HG03064 (cell line): ENCODE results near the gene FOXA1.

Experiments used
- ATAC-seq: cut with Tn5 transposase; IDR thresholded peaks from one replicate; pipeline ENCODE4 v1.9.1; 2021; ENCODE audit warnings: low read depth; ENCODE audit not compliant: unreplicated experiment

Gene FOXA1

GRCh38 chr14:37594971-37595808 lies at the start of gene FOXA1, which contains the start of gene TTC6:
Gene FOXA1, minus strand, starts transcription at chr14:37595249. Its CDS starts 277 bp downstream, at chr14:37594972.
Gene TTC6, plus strand, starts transcription at chr14:37595629. Its CDS starts 26,436 bp downstream, at chr14:37622065.
- no peak for ATAC-seq

GRCh38 chr14:37643701-37644100 lies 48.7 kb upstream of the FOXA1 start:
- ATAC-seq, result no peak

DNA sequence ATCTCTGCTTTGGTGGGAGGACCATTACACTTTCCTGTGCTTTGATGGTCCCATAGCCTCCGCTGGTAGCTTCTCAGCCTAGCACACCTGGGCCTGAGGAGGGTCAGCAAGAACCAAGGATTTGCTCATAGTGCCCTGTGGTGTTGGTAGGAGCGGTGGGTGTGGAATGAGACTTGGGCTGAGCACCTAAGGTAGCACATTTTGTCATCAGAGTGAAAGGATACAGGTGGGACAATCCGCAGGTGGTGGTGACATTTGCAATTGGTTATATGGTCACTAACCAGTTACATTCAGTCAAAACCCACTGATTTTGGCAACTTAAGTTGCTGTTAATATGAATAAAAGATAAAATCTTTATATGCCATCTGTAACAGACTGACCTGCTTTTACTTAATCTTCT lies 47.1 kb upstream of the FOXA1 start:
- no peak for ATAC-seq

- no peak for ATAC-seq
Observed at GRCh38 chr14:37641117-37641516, 46.1 kb upstream of the FOXA1 start.

GRCh38 chr14:37638599-37638998 lies 43.5 kb upstream of the FOXA1 start:
- ATAC-seq, result no peak

DNA sequence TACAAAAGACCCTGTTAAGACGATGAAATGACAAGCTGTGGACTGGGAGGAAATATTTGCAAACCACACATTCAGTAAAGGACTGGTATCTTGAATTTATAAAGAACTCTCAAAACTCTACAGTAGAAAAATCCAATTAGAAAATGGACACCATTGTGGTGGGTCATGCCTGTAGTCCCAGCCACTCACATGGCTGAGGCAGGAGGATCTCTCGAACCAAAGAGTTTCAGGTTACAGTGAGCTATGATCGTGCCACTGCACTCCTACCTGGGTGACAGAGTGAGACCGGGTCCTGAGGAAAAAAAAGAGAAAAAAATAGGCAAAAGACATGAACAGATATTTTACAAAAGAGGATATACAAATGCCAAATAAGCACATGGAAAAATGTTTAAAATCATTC lies 42.3 kb upstream of the FOXA1 start:
- no peak for ATAC-seq

DNA sequence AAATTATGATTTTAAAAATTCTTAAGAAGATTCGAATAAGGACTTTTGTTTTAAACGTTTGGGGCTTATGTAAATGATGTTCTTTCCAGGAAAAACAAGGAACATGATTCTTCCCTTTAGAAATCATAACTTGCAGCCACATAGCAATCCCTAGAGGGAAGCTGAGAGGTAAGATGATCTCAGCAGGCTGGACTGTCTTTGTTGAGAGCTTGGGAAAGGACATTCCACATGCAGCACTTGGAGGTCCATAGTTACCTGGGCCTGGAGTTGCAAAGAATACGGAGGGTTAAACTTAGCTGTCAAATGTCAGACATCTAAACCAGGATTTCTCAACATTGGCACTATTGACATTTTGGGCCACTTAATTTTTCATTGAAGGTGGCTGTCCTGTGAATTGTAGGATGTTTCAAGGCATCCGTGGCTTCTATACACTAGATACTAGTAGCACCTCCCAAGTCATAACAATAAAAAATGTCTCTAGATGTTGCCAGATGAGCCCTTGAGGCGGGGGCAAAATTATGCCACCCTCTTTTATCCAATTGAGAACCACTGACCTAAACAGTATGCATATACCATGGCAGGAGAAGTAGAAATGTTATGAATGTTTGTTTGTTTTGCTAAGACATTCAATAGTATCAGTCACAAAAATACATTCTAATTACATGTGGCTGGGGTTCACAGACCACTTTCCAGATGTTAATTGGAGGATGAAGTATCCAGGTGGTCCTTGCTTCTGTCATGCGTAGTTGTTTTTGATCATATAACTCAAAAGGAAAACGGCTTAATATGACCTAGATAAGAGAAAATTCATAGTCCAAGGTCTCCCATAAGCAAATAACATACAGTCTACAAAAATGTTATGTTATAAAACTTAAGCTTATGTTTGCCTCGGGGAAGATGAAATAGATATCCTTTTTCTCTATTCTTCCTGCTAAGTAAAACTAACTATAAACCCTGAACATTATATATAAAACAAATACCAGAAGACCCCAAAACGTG lies 30.8 kb upstream of the FOXA1 start:
- ATAC-seq, result no peak

DNA sequence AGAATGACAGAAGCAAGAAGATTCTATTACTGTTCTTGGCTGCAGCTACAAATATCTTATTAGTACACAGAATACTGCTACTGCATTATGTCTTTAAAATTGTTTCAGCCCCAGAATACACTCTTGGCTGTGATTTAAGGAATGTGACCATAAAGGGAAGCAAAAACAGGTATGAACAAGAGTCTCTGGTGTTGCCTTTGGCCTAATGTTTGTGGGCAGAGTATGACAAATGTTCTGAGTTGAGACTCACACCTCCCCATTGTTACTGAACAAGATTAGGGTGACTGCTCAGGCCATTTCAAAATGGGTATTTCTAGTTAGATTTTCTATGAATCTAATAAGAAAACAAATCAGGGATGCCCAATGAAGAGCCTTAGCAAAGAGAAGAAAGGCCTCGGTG lies 28.9 kb upstream of the FOXA1 start:
- ATAC-seq, result no peak

DNA sequence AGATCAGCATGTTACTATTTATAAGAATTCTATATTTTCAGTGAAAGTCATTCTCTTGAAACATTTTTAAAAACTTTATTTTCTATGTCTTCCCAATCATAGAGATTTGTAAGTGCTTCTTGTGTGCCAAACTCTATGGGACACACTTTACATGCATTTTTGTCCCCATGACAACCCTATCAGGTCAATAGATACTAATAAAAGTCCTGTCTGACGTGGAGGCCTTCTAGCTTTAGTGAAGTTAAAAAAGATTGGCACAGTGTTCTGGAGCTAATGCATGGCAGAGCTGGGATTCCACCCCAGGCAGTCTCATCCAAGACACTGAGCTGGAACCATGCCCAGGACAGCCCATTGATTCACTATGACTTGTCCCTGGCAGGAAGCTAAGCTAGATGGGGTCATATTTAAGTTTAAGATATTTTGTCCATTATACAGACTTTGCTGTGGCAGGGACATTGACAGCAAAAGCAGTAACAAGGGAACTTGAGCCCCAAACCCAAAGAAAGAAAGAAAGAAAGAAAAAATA lies 28.4 kb upstream of the FOXA1 start:
- ATAC-seq, result no peak

- ATAC-seq, result no peak
Observed at GRCh38 chr14:37622231-37622923, 27.3 kb upstream of the FOXA1 start.

DNA sequence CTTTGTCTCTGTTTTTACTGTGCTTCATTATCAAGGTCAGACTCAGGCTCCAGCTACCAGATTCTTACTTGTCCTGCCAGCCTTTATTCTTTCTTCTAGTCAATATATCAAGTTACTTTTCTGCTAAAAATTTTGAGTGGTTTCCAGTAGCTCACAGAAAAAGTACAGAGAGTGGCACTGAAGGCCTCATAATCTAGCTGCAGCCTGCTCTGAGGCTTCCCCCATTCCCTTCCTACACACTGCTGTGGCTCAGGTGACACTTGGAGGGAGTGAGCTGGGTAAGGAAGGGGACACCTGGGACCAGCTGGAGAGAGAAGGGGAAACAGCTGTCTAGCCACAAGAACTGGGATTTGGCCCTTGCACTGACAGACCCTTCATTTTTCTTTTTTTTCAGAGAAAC lies 25.8 kb upstream of the FOXA1 start:
- ATAC-seq, result no peak

DNA sequence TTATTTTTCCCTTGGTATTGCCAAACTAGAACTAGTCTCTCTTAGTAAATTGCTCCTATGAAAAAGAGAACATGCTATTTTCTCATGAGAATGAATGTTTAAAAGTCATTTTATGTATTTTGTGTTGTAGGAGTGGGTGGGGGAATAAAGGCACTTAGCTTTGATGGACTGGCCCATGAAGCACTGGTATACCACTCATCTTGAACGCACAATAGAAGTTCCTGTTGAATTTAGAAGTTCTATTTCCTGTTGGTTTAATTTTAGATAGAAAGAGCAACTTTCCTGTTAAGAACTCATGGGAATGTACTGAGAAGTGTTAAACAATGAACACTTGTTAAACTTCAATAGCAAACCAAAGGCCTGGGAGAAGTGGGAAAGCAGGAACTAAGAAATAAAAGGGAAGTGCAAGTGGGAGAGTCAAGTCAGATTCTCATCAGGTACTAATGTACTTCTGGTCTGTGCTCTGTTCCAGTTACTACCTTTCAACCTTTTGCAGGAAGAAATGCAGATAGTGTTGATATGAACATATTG lies 23.5 kb upstream of the FOXA1 start:
- ATAC-seq, result no peak

- ATAC-seq, result no peak
Observed at GRCh38 chr14:37617864-37618365, 22.9 kb upstream of the FOXA1 start.

GRCh38 chr14:37616853-37617252 lies 21.8 kb upstream of the FOXA1 start:
- ATAC-seq, result no peak

DNA sequence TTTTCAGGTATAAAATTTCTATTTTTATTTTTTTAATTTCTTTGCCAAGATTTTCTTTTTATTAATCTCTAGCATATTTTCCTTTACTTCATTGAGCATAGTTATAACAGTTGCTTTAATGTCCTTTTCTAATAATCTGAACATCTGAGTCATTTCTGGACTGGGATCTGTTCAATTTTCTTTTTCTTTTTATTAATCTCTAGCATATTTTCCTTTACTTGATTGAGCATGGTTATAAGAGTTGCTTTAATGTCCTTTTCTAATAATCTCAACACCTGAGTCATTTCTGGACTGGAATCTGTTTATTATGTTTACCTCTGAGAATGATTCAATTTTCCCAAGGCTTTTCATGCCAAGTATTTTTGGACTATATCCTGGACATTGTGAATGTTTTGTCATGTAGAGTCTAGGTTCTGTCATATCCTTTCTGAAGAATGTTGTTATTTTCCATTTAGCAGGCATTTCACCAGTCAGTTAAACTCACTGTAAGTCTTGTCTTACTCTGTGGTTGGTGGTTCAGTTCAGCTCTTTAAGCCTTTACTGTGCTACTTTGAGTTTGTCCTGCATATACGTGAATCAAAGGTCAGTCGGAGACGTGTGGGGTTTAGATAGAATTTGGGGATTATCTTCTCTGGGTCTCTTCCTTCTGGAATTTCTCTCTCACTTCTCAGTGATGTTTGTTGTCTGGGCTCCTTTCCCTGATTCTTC lies 20.7 kb upstream of the FOXA1 start:
- no peak for ATAC-seq

GRCh38 chr14:37610945-37611523 lies 16.0 kb upstream of the FOXA1 start:
- ATAC-seq, result no peak

GRCh38 chr14:37608649-37609048 lies 13.6 kb upstream of the FOXA1 start:
- no peak for ATAC-seq

GRCh38 chr14:37606678-37607077 lies 11.6 kb upstream of the FOXA1 start:
- ATAC-seq, result no peak

- no peak for ATAC-seq
Observed at GRCh38 chr14:37603688-37604251, 8.7 kb upstream of the FOXA1 start.
